AG09319 (cell line): ENCODE results near the gene NDUFAF2.

ENCODE experiments used
- DNase-seq: peaks from one replicate; pipeline ENCODE4 v3.0.0-alpha.2; 2010; ENCODE audit warnings: low read depth; ENCODE audit errors: extremely low read depth
- CTCF ChIP-seq: IDR thresholded peaks from 2 replicates; pipeline ENCODE4 v1.5.1; 2011; ENCODE audit warnings: low read depth, mild to moderate bottlenecking, inconsistent platforms, low read length, moderate library complexity

The NDUFAF2 gene

GRCh38 chr5:61202213-61202612 lies 257.2 kb downstream of the NDUFAF2 start:
- DNase-seq = no peak
- TF ChIP-seq CTCF = no peak
